AG10803 (cell line): Measurements from ENCODE around the gene CMIP.

Experiments used
- DNase-seq: peaks from one replicate; pipeline ENCODE4 v3.0.0; 2010; ENCODE audit warnings: low read depth
- H3K4me3 ChIP-seq: 2 replicates; pipeline ENCODE4 v1.5.1; 2011; ENCODE audit warnings: mild to moderate bottlenecking, low read length, control low read depth
- TF ChIP-seq, protein P1 (sequence below): conservative IDR thresholded peaks from 2 replicates; pipeline ENCODE4 v1.5.1; 2011; ENCODE audit warnings: mild to moderate bottlenecking, low read length, control low read depth, inconsistent platforms

CMIP gene

DNA sequence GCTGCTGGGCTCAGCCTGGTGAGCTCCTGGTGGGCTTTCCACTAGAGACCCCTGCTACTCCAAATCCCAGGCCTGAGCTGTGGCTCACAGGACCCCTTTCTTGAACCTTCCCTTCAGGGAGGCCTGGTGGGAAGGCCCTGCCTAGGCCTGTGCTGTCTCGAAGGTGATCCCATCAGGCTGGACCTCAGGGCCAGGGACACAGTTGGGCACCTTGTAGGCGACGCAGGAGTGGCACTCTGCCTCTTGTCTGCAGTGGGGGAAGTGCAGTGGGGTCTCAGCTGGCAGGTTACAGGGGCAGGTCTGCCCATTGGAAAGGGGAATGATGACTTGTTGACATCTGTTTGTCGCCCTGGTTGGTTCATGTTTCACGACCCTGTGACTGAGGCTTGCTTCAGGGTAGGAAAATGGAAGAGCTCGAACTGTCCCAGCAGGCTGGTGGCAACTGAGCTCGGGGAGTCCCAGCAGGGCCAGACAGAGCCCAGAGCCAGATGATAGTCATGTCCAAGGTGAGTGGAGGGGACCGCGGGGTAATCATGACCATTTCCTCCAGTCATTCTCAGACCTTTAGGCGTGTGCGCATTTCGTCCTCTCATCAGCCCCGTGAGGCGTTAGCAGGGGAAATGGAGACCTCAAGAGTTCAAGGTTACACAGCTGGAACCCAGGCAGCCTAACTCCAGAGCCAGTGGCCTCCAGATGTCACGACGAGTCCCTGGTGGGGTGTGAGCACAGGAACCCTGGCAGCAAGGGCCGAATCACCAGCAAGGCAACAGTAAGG is 11.3 kb downstream of the CMIP start:
- DNase-seq, result no peak
- H3K4me3 ChIP-seq, result no peak overlapping the region
- TF ChIP-seq, protein P1, sequence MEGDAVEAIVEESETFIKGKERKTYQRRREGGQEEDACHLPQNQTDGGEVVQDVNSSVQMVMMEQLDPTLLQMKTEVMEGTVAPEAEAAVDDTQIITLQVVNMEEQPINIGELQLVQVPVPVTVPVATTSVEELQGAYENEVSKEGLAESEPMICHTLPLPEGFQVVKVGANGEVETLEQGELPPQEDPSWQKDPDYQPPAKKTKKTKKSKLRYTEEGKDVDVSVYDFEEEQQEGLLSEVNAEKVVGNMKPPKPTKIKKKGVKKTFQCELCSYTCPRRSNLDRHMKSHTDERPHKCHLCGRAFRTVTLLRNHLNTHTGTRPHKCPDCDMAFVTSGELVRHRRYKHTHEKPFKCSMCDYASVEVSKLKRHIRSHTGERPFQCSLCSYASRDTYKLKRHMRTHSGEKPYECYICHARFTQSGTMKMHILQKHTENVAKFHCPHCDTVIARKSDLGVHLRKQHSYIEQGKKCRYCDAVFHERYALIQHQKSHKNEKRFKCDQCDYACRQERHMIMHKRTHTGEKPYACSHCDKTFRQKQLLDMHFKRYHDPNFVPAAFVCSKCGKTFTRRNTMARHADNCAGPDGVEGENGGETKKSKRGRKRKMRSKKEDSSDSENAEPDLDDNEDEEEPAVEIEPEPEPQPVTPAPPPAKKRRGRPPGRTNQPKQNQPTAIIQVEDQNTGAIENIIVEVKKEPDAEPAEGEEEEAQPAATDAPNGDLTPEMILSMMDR, result no peak

DNA sequence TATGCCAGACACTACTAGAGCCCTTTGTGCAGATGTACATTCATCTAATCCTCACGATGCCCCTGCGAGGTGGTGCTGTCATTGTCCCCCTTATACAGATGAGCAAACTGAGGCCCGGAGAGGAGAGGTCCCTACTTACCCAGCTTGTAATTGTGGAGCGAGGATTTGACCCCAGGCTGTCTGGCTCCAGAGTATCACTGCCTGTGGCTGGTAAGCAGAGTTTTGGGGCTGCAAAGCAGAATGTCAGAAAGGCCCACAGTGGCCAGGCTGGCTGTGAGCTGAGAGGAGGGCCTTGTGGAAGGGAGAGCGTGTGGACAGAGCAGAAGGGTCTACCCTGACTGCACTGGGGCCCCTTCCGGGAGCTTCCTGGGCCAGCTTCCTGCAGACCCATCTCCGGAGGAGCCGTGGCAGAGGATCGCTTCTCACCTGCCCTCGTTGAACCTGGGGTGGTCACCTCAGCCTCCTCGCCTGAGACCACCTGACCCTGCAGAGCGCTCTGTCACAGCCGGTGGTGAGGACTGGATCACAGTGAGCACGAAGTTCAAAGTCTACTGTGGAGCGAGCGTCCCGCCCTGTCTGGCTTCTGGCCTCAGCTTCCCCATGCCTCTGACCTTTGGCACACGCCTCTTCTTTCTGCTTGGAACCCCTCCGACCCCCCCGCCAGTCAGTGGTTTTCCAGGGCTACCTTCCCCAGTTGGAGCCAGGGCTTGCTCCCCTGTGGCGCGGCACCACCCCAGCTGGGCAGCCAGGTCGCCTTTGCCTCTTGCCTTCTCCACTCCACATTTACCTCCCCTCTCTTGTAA is 12.1 kb downstream of the CMIP start:
- TF ChIP-seq, protein P1, result no peak
- DNase-seq, result no peak
- H3K4me3 ChIP-seq, result no peak overlapping the region

DNA sequence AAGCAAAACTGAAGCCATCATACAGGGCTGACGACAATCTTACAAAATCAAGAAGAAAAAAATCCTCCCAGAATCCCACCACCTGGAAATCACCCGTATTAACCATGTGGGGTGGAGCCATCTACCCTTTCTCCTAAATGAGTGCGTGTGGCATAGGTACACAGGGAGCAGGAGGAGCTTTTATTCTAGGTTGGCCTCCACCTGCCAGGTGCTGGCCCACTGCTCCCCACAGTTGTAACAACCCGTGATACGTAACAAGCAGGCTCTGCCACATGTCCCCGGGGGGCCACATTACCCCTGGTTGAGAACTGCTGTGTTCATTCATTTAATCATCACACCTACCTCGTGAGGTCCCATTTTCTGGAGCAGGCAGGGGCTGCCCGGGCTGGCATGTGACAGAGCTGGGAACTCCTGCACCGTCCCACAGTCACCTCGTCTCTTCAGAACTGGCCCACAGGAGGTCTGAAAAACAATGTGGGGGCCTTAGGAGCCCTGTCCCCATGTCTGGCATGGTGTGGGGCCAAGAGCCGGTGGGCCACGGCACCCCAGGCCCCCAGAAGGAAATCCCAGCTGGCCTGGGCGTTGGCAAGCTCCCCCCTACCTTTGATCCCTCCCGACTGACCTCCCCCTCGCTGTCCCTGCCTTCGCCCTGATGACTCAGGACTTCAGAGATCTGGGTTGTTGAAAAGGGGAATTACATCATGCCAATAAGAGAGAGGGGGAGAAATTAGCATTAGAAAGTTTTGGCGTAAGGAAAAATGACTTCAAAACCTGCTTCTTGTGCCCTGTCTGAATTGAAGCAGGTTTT is 12.9 kb downstream of the CMIP start:
- peak; percentile 77 for DNase-seq
- TF ChIP-seq, protein P1, result no peak
- no peak overlapping the region for H3K4me3 ChIP-seq

DNA sequence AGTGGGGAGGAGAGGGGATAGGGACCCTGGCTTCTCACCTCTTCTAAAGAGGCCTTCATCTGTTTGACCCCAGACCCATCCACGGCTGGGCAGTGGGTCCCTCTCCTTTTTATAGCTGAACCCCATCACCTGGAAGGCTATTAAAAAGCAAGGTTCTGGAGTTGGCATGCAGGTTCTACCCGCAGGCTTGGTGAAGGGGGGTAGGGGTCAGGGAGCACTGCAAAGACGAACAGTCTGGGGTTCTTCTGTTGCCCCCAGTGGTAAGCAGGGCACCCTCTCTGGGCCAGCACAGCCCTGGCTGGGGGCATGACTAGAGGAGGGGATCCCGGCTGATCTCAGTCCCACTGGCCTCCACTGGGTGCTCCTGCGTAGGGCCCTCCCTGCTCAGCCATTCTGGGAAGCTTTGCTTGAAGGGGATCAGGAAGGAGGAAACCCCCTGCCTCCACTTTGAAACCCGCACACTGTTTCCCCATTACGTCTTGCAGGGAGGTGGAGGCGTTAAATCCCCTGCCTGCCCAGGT is 13.6 kb downstream of the CMIP start:
- DNase-seq, result no peak
- TF ChIP-seq, protein P1, result no peak
- no peak overlapping the region for H3K4me3 ChIP-seq

DNA sequence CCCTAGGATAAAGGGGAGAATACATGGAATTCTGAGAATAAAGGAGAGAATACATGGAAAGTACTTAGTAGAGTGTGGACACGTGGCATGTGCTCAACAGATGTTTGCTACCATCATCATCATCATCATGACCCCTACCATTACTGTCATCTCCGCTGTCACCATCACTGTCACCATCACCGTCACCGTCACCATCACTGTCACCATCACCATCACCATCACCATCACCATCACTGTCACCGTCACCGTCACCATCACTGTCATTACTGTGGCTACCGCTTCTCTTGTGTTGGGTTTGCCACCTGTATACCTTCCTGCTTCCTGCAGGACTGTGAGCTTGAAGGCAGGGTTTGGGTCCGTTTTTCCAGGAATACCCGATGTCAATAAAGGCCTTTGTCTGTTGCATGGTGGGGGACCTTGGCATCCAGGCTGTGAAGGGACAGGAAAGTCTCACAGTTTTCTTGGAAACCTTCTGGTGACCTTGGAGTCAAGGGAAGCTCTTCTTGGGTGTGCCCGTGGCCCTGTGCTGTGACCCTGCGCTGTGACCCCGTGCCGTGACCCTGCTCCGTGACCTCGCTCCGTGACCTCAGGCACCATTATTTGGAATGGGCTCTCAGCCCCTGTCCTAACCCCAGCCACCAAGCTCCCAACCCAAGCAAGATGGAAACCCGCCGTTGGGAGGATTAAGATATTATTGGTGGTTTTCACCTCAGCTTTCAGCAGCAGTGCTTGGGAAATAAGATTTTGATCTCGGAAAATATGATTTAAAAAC is 14.4 kb downstream of the CMIP start:
- TF ChIP-seq, protein P1, result no peak
- DNase-seq, result no peak
- no peak overlapping the region for H3K4me3 ChIP-seq

DNA sequence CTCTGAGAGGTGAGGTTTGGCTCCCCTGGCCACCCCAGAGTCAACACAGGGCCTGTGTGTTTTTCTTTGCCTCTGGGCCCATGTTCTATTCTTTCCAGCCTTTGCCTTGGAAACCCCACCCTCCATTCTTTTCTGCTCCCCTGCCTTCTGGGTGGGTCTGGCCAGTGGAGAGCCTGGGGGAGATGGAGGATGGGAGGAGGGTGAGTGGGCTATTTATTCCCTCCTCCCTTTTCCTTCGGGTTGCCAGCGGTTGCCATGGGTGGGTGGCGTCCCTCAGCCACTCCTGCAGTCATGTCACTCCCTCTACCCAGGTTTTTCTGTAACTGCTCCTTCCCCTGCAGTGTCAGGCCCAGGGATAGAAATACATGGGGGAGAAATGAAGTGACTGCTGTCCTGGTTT is 15.5 kb downstream of the CMIP start:
- no peak for DNase-seq
- TF ChIP-seq, protein P1, result no peak
- no peak overlapping the region for H3K4me3 ChIP-seq
